Kidney epithelial cell (primary cell): ENCODE measurements around the gene STRIT1. TPM values are rescaled to one million over a fixed set of nuclear protein-coding genes. Genes with fewer than 3 reads are reported as not detected.

Experiments used
- DNase-seq: peaks from one replicate; pipeline ENCODE4 v3.0.0-alpha.2; 2010; ENCODE audit warnings: low read depth
- H3K27me3 ChIP-seq: 2 replicates; pipeline ENCODE4 v1.6.0; 2011; ENCODE audit warnings: low read length; ENCODE audit not compliant: control insufficient read depth, insufficient read depth
- H3K36me3 ChIP-seq: 2 replicates; pipeline ENCODE4 v1.5.1; 2011; ENCODE audit warnings: low read length; ENCODE audit not compliant: control insufficient read depth, insufficient read depth
- H3K4me3 ChIP-seq: 2 replicates; pipeline ENCODE4 v1.5.1; 2011; ENCODE audit warnings: low read depth, mild to moderate bottlenecking, control low read depth, low read length
- CTCF ChIP-seq: IDR thresholded peaks from 2 replicates; pipeline ENCODE4 v1.5.1; 2011; ENCODE audit warnings: mild to moderate bottlenecking, moderate library complexity, low read length, control low read depth, inconsistent platforms; ENCODE audit not compliant: insufficient read depth, poor library complexity, severe bottlenecking
- total RNA-seq: library from RNA; depleted of rRNA; stranded (reverse); fragments of >200 nt; gene quantifications from 2 replicates; pipeline ENCODE4 v1.2.3, GENCODE V29; 2015

STRIT1 gene
- total RNA-seq, 1 donor from 2014 or later = not detected

DNA sequence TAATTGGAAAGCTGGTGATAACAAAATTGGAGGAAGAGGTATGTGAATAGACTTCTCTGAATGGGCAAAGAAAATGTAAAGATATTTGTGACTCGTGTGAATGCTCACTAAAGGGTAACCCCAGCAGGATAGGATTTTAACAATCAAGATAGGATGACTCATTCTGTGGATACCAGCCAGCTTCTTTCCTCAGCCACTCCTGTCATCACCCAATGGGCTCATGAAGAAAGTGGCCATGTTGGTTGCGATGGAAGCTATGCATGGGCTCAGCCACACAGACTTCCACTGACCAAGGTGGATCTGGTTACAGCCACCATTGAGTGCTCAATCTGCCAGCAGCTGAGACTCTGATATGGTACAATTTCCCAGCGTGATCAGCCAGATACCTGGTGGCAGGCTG, 40.9 kb downstream of the STRIT1 start:
- H3K27me3 ChIP-seq = no peaks in the 10 kb centered on the region
- no peak for DNase-seq
- no peak overlapping the region for H3K4me3 ChIP-seq
- H3K36me3 ChIP-seq = no peaks in the 10 kb centered on the region
- TF ChIP-seq CTCF = no peak

- no peak for DNase-seq
- TF ChIP-seq CTCF = no peak
Measured at GRCh38 chr3:155252021-155252420, 41.5 kb downstream of the STRIT1 start.

DNA sequence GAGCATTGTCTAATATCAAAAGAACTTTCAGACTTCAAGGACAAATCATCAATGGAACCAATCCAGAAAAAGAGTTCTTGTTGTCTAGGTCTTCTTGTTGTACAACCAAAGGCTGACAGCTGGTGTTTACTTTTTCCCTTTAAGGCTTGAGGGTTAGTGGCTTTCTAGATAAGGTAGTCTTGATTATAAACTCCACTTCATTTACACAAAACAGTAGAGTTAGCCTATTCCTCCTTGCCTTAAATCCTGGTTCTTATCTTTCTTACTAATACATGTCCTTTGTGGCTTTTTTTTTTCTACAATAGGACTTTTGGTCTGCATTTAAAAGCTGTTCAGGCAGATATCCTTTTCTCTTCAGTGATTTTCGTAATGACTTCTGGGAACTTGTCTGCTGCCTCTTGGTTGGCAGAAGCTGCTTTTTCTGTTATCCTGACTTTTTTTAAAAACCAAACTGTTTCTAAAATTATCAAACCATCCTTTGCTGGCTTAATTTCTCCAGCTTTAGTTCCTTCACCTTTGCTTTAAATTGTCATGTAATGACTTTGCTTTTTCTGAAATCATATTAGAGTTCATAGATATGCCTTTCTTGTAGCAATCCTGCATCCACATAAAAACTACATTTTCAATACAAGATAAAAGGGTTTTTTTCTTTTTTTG, 44.8 kb downstream of the STRIT1 start:
- TF ChIP-seq CTCF = no peak
- DNase-seq = no peak
- Histone ChIP-seq H3K4me3 (no peak overlapping the region), H3K36me3 (no peaks in the 10 kb centered on the region), H3K27me3 (no peaks in the 10 kb centered on the region)

More at GRCh38 chr3:155252021-155252420, 41.5 kb downstream of the STRIT1 start:
- H3K36me3 ChIP-seq = no peaks in the 10 kb centered on the region
- no peak overlapping the region for H3K4me3 ChIP-seq
- H3K27me3 ChIP-seq = no peaks in the 10 kb centered on the region

DNA sequence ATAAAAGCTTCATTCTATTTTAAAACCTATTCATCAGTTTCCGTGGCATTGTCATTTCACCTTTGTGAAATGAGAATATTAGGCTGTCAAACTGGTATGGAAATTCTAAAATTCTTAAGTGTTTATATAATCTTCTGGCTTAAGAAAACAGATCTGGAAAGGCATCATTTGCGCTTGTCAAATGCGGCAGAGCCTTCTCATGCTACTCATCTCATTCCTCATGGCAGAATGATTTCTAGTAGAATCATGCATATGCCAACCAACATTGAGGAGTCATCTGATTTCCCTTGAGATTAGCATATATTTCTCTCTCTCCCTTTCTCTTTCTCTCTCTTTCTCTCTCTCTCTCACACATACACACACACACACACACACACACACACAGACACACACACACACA, 48.8 kb downstream of the STRIT1 start:
- no peak for DNase-seq
- TF ChIP-seq CTCF = no peak
- Histone ChIP-seq H3K27me3 (no peaks in the 10 kb centered on the region), H3K4me3 (no peak overlapping the region), H3K36me3 (no peaks in the 10 kb centered on the region)

DNA sequence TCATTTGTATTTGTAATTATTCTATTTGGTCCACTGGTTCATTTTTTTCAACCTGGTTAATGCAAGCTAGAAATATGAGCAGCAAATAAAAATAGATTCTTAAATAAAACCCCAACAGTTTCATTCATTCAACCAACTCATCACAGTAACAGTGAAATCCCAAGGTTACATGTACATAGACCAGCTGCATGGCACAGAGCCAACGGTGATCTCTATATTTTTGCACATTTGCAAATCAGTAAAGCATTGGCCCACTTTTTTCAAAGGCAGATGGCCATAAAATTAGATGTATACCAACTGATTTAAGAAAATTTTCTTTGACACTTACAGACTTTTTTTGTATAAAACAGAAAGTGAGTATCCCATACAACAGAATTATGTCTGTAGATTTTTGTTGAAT, 49.3 kb downstream of the STRIT1 start:
- Histone ChIP-seq H3K4me3 (no peak overlapping the region), H3K27me3 (no peaks in the 10 kb centered on the region), H3K36me3 (no peaks in the 10 kb centered on the region)
- TF ChIP-seq CTCF = no peak
- DNase-seq = no peak

DNA sequence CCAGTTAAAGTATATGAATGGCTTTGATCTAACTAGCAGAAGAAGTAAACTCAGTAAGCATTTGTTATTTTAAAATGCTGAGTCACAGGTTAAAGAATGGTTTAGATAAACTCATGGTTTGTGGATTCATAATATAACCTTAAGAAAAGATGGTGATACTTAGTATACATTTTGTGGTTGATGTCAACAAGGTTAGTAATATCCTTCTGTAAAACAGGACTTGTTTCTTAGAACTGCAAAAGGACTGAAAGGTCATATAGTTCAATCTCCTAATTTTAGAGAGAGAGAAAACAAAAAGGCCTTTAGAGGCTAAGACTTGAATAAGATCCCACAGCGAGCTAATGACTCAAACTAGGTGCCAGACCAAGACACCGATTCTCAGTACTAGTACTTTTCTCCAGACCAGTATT, 50.0 kb downstream of the STRIT1 start:
- no peak for DNase-seq
- Histone ChIP-seq H3K4me3 (no peak overlapping the region), H3K36me3 (no peaks in the 10 kb centered on the region), H3K27me3 (no peaks in the 10 kb centered on the region)
- TF ChIP-seq CTCF = no peak
